Activated CD4-positive, alpha-beta T cell treated with anti-CD3 and anti-CD28 coated beads for 36 hours (primary cell): ENCODE data around the gene NLN. TPM values are rescaled to one million over a fixed set of nuclear protein-coding genes. Genes with fewer than 3 reads are reported as not detected.

ENCODE experiments used
- ATAC-seq: fragments of 200-7000 bp; cut with Tn5 transposase; one replicate; pipeline ENCODE4 v1.10.0; 2021; ENCODE audit warnings: mild to moderate bottlenecking, moderate library complexity
- CTCF ChIA-PET: fragments of 350-600 bp; sonication (Branson Sonifier 250); formaldehyde crosslinking; loops from one replicate; lab custom pipeline; 2021; ENCODE audit warnings: antibody characterized with exemption; lab: Charles Lee
- POLR2A ChIA-PET: fragments of 350-600 bp; sonication (Branson Sonifier 250); formaldehyde crosslinking; loops from one replicate; lab custom pipeline; 2021; ENCODE audit warnings: antibody characterized with exemption, inconsistent platforms; lab: Charles Lee
- DNase-seq: peaks from one replicate; pipeline ENCODE4 v3.0.0-alpha.2; 2020
- H3K27ac Mint-ChIP-seq: one replicate; pipeline ENCODE4 v1.8.0; 2021; ENCODE audit warnings: mixed read lengths
- H3K27me3 Mint-ChIP-seq: one replicate; pipeline ENCODE4 v1.8.0; 2021; ENCODE audit warnings: mixed read lengths
- H3K36me3 Mint-ChIP-seq: one replicate; pipeline ENCODE4 v1.8.0; 2021; ENCODE audit warnings: low read depth, mixed read lengths
- H3K4me1 Mint-ChIP-seq: one replicate; pipeline ENCODE4 v1.8.0; 2021; ENCODE audit warnings: mixed read lengths
- H3K4me3 Mint-ChIP-seq: one replicate; pipeline ENCODE4 v1.8.0; 2021; ENCODE audit warnings: mild to moderate bottlenecking, moderate library complexity, mixed read lengths
- H3K9me3 Mint-ChIP-seq: one replicate; pipeline ENCODE4 v1.8.0; 2021; ENCODE audit warnings: low read depth, mixed read lengths
- intact Hi-C, 2 experiments: fragments of 100-400 bp; cut with DNase I in 1 of 2; cut with micrococcal nuclease in 1 of 2; formaldehyde crosslinking; loops; one replicate each; pipeline versions ENCODE4 v1.14.2 to v1.15.1; 2022 to 2024; cut with DNase I, micrococcal nuclease
- total RNA-seq, 2 experiments: library from RNA; stranded (reverse); gene quantifications; one replicate each; pipeline ENCODE4 v1.2.3, GENCODE V29; 2021

The NLN gene
- total RNA-seq, 2 experiments from 2014 or later, result 30.9 to 33.8 TPM

DNA sequence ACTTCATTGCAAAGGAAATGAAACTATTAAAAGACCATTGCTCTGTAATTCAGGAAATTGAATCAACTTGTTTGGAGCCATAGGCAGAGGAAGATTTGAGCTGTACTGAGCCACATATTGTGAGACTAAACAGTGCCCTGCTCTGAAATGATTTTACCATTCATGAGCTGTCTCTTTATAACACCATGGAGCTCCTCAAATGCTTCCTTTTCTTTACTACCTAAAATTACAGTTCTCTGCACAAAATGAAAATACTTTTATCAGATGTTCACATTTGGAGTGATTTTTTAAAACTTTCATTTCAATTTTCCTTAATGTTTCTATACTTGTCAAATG lies 97.9 kb downstream of the NLN start:
- H3K4me3 Mint-ChIP-seq, result no peak overlapping the region
- ATAC-seq (no peak), DNase-seq (no peak)
- peaks cover 18% of the 10 kb centered on the region for H3K4me1 Mint-ChIP-seq
- no peaks in the 10 kb centered on the region for H3K9me3 Mint-ChIP-seq
- H3K27me3 Mint-ChIP-seq, result no peaks in the 10 kb centered on the region
- POLR2A ChIA-PET, result no interaction called here
- CTCF ChIA-PET, result interaction anchor here (1.4 kb wide), 1 partner anchor 98 kb away, joined by 3 read pairs; no protein-coding TSS in a partner anchor
- no peak overlapping the region for H3K27ac Mint-ChIP-seq
- intact Hi-C loops, result loop anchor here in 1 of 2 experiments (5.0 kb wide), 1 partner anchor 43 kb away; no protein-coding TSS in a partner anchor
- peaks cover 8% of the 10 kb centered on the region for H3K36me3 Mint-ChIP-seq

DNA sequence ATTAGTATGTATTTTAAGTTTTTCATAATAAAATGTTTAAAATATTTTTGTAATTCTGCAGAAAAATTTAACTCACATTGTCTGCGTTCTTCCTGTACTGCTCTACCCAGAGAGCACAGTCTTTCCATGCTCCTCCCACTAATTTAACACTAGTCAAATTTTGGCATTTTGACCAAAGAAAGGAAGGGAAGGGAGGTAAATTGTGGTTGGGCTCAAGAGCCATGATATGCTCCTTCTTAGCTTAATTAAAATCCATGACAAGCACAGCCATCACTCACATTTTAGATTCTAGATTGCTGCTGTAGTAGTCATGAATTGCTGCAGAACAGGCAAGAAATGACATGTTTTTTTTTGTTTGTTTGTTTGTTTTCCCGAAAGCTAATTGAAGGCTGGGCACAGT lies 98.4 kb downstream of the NLN start:
- Mint-ChIP-seq H3K4me3 (no peak overlapping the region), H3K9me3 (no peaks in the 10 kb centered on the region), H3K4me1 (peaks cover 21% of the 10 kb centered on the region), H3K36me3 (peaks cover 8% of the 10 kb centered on the region), H3K27me3 (no peaks in the 10 kb centered on the region), H3K27ac (no peak overlapping the region)
- ATAC-seq, result no peak
- ChIA-PET POLR2A (no interaction called here), CTCF (interaction anchor here (0.6 to 1.4 kb wide), 2 partner anchors 9 to 97 kb away, joined by 3 read pairs; no protein-coding TSS in a partner anchor)
- no peak for DNase-seq
- intact Hi-C loops, result no loop called here

DNA sequence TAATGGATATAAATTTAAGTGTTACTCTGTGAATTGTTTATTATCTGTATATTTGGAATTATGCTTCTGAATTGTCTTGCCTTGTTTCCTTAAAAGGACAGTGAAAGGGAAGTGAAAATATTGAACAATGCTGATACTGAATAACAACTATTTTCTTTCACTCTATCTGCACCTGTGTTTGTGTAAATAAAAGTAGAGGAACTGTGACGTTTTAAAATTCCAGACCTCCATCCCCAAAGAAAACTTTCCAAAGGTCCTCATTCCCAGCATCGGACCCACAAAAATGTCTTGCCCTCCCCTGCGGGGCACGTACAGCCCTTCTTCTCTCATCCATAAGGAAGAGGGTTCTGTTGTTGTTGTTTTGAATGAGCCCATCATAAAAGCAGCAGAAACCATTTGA lies 100.0 kb downstream of the NLN start:
- peaks cover 28% of the 10 kb centered on the region for H3K4me1 Mint-ChIP-seq

DNA sequence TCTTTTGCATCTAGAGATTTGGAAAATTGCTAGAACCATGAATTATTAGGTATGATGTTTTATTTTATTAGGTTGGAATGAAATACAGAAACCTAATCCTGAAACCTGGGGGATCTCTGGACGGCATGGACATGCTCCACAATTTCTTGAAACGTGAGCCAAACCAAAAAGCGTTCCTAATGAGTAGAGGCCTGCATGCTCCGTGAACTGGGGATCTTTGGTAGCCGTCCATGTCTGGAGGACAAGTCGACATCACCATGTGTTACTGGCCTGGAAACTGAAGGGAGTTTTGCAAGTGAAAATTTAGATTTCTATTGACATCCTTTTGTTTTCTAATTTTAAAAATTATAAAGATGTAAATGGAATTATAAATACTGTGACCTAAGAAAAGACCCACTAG lies 100.7 kb downstream of the NLN start:
- ChIA-PET POLR2A (no interaction called here), CTCF (no interaction called here)
- no peaks in the 10 kb centered on the region for H3K9me3 Mint-ChIP-seq
- intact Hi-C loops, result no loop called here
- H3K4me3 Mint-ChIP-seq, result no peak overlapping the region
- no peak overlapping the region for H3K27ac Mint-ChIP-seq
- peaks cover 28% of the 10 kb centered on the region for H3K4me1 Mint-ChIP-seq
- no peak for DNase-seq
- no peaks in the 10 kb centered on the region for H3K27me3 Mint-ChIP-seq
- H3K36me3 Mint-ChIP-seq, result peaks cover 3% of the 10 kb centered on the region
- no peak for ATAC-seq

More for the DNA sequence above, 100.0 kb downstream of the NLN start:
- Mint-ChIP-seq H3K4me3 (no peak overlapping the region), H3K27me3 (no peaks in the 10 kb centered on the region), H3K9me3 (no peaks in the 10 kb centered on the region), H3K36me3 (peaks cover 3% of the 10 kb centered on the region), H3K27ac (no peak overlapping the region)
- POLR2A ChIA-PET, result no interaction called here
- intact Hi-C loops, result no loop called here
- ATAC-seq, result no peak
- CTCF ChIA-PET, result interaction anchor here (0.5 kb wide), 1 partner anchor 471 kb away, joined by 3 read pairs; no protein-coding TSS in a partner anchor
- DNase-seq, result no peak

DNA sequence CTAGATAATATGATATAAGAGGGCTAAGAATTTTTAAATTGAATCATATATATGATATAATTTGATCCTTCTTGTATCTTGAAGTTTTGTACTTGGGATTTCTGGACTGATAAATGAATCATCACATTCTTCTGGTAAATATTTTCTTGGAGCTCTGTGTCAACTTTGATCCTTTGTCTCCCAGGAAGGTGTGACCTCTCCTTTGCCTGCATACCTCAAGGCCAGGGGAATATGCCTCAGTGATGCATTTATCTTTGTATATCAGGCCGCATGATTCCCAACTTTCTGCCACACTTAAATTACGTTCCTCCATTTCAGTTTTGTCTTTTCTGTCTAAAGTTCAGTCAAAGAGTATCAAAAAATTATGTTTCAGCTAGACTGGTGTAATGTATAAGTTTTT lies 101.2 kb downstream of the NLN start:
- Mint-ChIP-seq H3K9me3 (no peaks in the 10 kb centered on the region), H3K4me1 (peaks cover 28% of the 10 kb centered on the region), H3K27ac (no peak overlapping the region), H3K36me3 (no peaks in the 10 kb centered on the region), H3K27me3 (no peaks in the 10 kb centered on the region), H3K4me3 (no peak overlapping the region)
- DNase-seq, result no peak
- ChIA-PET CTCF (no interaction called here), POLR2A (no interaction called here)
- ATAC-seq, result no peak
- intact Hi-C loops, result no loop called here

DNA sequence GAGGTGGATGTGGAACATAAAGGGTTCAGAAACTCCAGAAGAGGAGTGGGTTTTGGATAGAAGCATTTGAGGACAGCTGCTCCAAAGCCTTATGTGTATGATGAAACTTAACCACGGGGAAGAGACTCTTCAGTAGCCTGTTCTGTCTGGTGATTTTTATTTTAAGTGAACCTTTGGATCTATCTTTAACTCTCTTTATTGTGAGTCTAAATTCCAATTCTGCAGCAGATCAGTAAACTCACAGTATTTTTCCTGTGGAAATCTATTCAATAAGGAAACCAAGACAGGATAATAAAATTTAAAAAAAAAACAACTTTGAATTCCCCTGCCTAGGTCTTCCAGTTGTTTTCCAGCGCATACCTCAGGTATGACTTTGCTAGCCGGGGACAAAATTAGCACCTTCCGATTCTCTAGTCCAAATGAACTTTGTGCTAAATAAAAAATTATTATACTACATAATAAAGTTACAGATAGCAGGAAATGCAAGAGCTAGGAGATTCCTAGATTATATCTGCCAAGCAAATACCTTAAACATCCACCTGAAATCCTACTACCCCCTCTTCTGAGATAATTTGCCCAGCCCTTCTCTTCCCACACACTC lies 101.9 kb downstream of the NLN start:
- intact Hi-C loops, result no loop called here
- H3K4me1 Mint-ChIP-seq, result peaks cover 28% of the 10 kb centered on the region
- no peaks in the 10 kb centered on the region for H3K9me3 Mint-ChIP-seq
- POLR2A ChIA-PET, result no interaction called here
- DNase-seq (no peak), ATAC-seq (no peak)
- CTCF ChIA-PET, result interaction anchor here (0.6 to 0.7 kb wide), 2 partner anchors 758 to 1242 kb away, joined by 3 read pairs; no protein-coding TSS in a partner anchor
- H3K27ac Mint-ChIP-seq, result no peak overlapping the region
- no peaks in the 10 kb centered on the region for H3K27me3 Mint-ChIP-seq
- H3K4me3 Mint-ChIP-seq, result no peak overlapping the region
- no peaks in the 10 kb centered on the region for H3K36me3 Mint-ChIP-seq

DNA sequence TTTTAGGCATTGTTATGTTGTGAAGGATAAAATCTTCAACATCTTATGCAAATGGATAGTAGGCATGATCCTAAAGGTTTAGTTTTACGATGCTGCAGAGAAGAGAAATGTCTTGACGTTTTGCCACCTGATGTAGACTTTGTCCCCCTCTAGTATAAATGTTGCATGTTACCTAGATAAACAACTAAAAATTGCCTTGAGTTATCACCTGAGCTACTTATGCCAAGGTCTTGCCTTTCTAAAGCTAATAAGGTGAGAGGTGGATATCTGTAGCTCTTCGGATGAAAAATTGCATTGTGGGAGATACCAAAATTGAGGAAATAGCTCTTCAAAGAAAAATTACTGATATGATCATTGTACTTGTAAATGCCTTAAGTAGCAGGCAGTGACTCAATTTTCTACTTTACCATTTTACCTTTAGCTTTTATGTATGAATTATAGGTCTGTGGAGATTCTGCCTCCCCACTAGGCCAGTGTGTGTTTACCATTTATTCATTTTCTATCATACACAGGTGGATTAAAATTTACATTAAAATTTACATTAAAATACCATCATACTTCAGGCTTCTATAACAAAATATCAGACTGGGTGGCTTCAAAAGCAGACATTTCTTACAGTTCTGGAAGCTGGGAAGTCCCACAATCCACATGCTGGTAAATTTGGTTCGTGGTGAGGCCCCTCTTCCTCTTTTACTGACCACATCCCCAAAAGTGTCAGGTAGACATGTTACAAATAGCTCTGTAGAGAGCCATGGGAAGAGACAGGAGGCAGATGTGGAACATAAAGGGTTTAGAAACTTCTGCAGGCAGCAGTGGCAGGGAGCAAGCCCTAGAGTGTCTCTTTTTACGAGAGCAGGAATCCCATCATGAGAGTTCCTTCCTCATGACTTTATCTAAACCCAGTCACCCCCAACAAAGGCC lies 103.7 kb downstream of the NLN start:
- intact Hi-C loops, result no loop called here
- CTCF ChIA-PET, result interaction anchor here (1.1 kb wide), 1 partner anchor 14 kb away, joined by 4 read pairs; no protein-coding TSS in a partner anchor
- Mint-ChIP-seq H3K27ac (no peak overlapping the region), H3K4me1 (peaks cover 16% of the 10 kb centered on the region), H3K27me3 (no peaks in the 10 kb centered on the region), H3K36me3 (no peaks in the 10 kb centered on the region), H3K9me3 (no peaks in the 10 kb centered on the region), H3K4me3 (no peak overlapping the region)
- POLR2A ChIA-PET, result interaction anchor here (0.6 kb wide), 1 partner anchor 13 kb away, joined by 3 read pairs; no protein-coding TSS in a partner anchor
- ATAC-seq, result no peak
- DNase-seq, result no peak

DNA sequence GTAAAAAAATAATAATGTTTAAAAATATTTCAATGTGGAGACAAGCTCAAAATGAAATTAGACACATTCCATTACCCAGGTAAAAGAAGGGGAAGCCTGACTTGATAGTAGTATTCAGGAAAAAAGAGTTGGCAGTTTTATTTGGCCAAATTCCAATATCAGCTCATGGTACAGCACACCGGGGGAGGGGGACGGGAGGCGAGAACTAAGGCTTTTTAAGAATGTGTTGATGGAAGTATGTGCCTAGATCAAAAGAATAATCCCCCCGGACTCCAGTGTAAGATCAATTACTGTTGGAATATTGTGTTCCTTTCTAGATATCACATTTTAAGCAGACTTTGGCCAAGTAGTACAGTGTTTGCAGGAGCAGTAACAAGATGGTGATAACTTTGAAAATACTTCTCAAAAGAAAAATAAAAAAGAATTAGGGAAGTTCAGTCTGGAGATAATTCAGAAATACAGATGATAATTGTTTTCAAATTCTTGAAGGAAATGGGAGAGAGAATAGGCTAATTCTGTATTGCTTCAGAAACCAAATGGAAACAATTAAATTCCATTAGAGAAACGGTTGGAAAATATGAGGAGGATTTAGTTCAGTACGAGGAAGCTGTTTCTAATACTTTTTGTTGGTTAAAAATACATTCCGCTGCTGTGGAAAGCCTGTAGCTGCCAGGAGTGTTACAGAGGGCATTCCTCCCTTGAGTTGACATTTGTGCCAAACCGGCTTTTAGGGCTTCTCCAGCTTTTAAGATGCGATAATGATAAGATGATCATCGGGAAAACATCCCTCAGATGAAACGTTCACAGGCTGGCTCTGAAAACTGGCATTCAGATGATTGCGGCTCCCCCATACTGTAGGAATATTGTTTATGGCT lies 106.3 kb downstream of the NLN start:
- intact Hi-C loops, result no loop called here
- Mint-ChIP-seq H3K27ac (no peak overlapping the region), H3K27me3 (no peaks in the 10 kb centered on the region), H3K9me3 (no peaks in the 10 kb centered on the region), H3K36me3 (no peaks in the 10 kb centered on the region), H3K4me1 (peaks cover 14% of the 10 kb centered on the region), H3K4me3 (no peak overlapping the region)
- ChIA-PET CTCF (interaction anchor here (0.5 to 0.7 kb wide), 2 partner anchors 198 to 533 kb away, joined by 3 read pairs; no protein-coding TSS in a partner anchor), POLR2A (no interaction called here)
- ATAC-seq (no peak), DNase-seq (no peak)

DNA sequence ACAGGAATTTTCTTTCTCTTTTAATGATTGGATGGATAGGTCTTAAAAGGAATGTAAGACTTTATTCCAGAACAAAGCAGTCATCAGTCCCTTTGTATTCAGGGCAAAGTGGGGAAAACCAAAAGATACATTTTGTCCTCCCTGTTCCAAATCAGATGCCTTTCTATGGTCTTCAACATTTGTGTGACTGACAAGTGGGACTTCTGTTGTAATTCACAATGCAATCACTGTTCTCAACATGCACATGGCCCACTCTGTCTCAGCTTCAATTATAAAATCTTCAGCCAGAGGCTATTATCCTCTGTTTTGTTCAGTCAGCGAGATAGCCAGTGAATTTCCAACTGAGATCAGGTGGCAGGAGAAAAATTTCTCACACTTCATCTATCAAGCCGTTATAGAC lies 108.9 kb downstream of the NLN start:
- CTCF ChIA-PET, result no interaction called here
- intact Hi-C loops, result no loop called here
- POLR2A ChIA-PET, result no interaction called here

DNA sequence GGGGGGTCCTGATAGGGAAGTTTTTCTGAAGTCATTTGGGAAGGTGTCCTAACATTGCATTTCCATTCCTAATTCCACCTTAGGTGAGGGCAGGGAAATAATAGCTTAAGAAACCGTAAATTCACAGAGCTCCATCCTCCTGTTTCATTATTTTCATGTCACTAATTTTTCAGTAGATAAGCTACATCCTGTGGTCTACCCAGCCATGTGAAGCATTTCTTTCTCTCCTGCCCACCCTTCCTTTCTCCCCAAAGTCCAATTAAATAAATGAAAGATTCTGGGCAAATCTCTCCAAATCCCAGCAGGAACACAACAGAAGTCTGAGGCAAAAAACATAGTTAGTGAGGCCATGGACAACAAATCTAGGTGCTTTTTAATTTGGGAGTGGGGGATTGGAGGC lies 109.3 kb downstream of the NLN start:
- ChIA-PET CTCF (no interaction called here), POLR2A (no interaction called here)
- intact Hi-C loops, result no loop called here

More for the DNA sequence above, 108.9 kb downstream of the NLN start:
- Mint-ChIP-seq H3K4me3 (no peak overlapping the region), H3K27ac (no peak overlapping the region), H3K36me3 (no peaks in the 10 kb centered on the region), H3K4me1 (peaks cover 3% of the 10 kb centered on the region), H3K9me3 (no peaks in the 10 kb centered on the region), H3K27me3 (no peaks in the 10 kb centered on the region)
- no peak for DNase-seq
- ATAC-seq, result no peak

DNA sequence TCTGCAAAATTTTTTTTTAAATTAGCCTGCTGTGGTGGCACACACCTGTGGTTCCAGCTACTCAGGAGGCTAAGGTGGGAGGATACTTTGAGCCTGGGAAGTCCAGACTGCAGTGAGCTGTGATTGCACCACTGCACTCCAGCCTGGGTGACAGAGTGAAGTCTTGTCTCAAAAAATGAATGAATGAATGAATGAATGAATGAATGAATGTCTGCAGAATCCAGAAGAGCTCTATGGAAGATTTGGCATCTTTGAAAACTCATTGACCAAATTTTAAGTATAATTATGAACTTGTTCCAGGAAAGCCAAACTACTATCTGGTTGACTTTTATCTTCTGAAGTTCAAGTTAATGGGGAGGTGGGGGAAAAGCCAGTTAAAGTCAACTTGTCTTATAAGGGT lies 110.1 kb downstream of the NLN start:
- CTCF ChIA-PET, result no interaction called here
- POLR2A ChIA-PET, result no interaction called here
- no peak overlapping the region for H3K27ac Mint-ChIP-seq
- no peaks in the 10 kb centered on the region for H3K9me3 Mint-ChIP-seq
- no peaks in the 10 kb centered on the region for H3K4me1 Mint-ChIP-seq
- ATAC-seq, result no peak
- intact Hi-C loops, result no loop called here
- no peaks in the 10 kb centered on the region for H3K27me3 Mint-ChIP-seq
- H3K4me3 Mint-ChIP-seq, result no peak overlapping the region
- no peaks in the 10 kb centered on the region for H3K36me3 Mint-ChIP-seq
- no peak for DNase-seq

More for the DNA sequence above, 109.3 kb downstream of the NLN start:
- DNase-seq (no peak), ATAC-seq (no peak)
- Mint-ChIP-seq H3K36me3 (no peaks in the 10 kb centered on the region), H3K4me1 (no peaks in the 10 kb centered on the region), H3K27me3 (no peaks in the 10 kb centered on the region), H3K9me3 (no peaks in the 10 kb centered on the region), H3K27ac (no peak overlapping the region), H3K4me3 (no peak overlapping the region)
